GM06990 (cell line): ENCODE data around the gene CCDC170.

Experiments used
- DNase-seq: peaks from one replicate; pipeline ENCODE4 v3.0.0-alpha.2; 2011; ENCODE audit not compliant: insufficient read length; ENCODE audit errors: extremely low read depth
- H3K27me3 ChIP-seq: replicated peaks from 2 replicates; pipeline ENCODE4 v1.6.0; 2011; ENCODE audit warnings: low read length; ENCODE audit not compliant: control insufficient read depth, insufficient read depth
- H3K36me3 ChIP-seq: 2 replicates; pipeline ENCODE4 v1.5.1; 2011; ENCODE audit warnings: low read length; ENCODE audit not compliant: control insufficient read depth, insufficient read depth
- H3K4me3 ChIP-seq: replicated peaks from 2 replicates; pipeline ENCODE4 v1.5.1; 2011; ENCODE audit warnings: low read depth, mild to moderate bottlenecking, control low read depth, low read length
- CTCF ChIP-seq: IDR thresholded peaks from 2 replicates; pipeline ENCODE4 v1.5.1; 2011; ENCODE audit warnings: low read length, control low read depth, mild to moderate bottlenecking, inconsistent platforms; ENCODE audit not compliant: insufficient read depth, poor library complexity, severe bottlenecking

Gene CCDC170

GRCh38 chr6:151483994-151484393, 9.8 kb upstream of the CCDC170 start:
- TF ChIP-seq CTCF: no peak
- DNase-seq: no peak
- Histone ChIP-seq H3K36me3 (no peaks in the 10 kb centered on the region), H3K27me3 (no peaks in the 10 kb centered on the region), H3K4me3 (no peak overlapping the region)

- Histone ChIP-seq H3K36me3 (no peaks in the 10 kb centered on the region), H3K27me3 (no peaks in the 10 kb centered on the region), H3K4me3 (no peak overlapping the region)
- DNase-seq: no peak
- no peak for TF ChIP-seq CTCF
Observed at GRCh38 chr6:151488226-151488625, 5.6 kb upstream of the CCDC170 start.

- Histone ChIP-seq H3K36me3 (no peaks in the 10 kb centered on the region), H3K4me3 (no peak overlapping the region), H3K27me3 (peaks cover 4% of the 10 kb centered on the region; the same call in 1 of the 2 replicates)
- no peak for TF ChIP-seq CTCF
- no peak for DNase-seq
Observed at GRCh38 chr6:151490996-151491395, 2.8 kb upstream of the CCDC170 start.

- Histone ChIP-seq H3K36me3 (no peaks in the 10 kb centered on the region), H3K4me3 (peak overlapping the region; percentile 51; the same call in 1 of the 2 replicates), H3K27me3 (peaks cover 4% of the 10 kb centered on the region; the same call in 1 of the 2 replicates)
- TF ChIP-seq CTCF: no peak
- no peak for DNase-seq
Observed at GRCh38 chr6:151493161-151493803, 535 bp upstream of the CCDC170 start.

GRCh38 chr6:151494235-151494935, 568 bp downstream of the CCDC170 start:
- peaks cover 4% of the 10 kb centered on the region; the same call in 1 of the 2 replicates for H3K27me3 ChIP-seq
- no peaks in the 10 kb centered on the region for H3K36me3 ChIP-seq
- TF ChIP-seq CTCF: no peak
- H3K4me3 ChIP-seq: peak overlapping the region; percentile 51
- no peak for DNase-seq
